ENCODE data around the gene NRK.
"Not testable (repeated sequence)": the region's sequence is repeated elsewhere in the genome, so short reads cannot be mapped to it uniquely, and the experiment has no call there.

Gene NRK, protein sequence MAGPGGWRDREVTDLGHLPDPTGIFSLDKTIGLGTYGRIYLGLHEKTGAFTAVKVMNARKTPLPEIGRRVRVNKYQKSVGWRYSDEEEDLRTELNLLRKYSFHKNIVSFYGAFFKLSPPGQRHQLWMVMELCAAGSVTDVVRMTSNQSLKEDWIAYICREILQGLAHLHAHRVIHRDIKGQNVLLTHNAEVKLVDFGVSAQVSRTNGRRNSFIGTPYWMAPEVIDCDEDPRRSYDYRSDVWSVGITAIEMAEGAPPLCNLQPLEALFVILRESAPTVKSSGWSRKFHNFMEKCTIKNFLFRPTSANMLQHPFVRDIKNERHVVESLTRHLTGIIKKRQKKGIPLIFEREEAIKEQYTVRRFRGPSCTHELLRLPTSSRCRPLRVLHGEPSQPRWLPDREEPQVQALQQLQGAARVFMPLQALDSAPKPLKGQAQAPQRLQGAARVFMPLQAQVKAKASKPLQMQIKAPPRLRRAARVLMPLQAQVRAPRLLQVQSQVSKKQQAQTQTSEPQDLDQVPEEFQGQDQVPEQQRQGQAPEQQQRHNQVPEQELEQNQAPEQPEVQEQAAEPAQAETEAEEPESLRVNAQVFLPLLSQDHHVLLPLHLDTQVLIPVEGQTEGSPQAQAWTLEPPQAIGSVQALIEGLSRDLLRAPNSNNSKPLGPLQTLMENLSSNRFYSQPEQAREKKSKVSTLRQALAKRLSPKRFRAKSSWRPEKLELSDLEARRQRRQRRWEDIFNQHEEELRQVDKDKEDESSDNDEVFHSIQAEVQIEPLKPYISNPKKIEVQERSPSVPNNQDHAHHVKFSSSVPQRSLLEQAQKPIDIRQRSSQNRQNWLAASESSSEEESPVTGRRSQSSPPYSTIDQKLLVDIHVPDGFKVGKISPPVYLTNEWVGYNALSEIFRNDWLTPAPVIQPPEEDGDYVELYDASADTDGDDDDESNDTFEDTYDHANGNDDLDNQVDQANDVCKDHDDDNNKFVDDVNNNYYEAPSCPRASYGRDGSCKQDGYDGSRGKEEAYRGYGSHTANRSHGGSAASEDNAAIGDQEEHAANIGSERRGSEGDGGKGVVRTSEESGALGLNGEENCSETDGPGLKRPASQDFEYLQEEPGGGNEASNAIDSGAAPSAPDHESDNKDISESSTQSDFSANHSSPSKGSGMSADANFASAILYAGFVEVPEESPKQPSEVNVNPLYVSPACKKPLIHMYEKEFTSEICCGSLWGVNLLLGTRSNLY (N-terminal part only)

GRCh38 chrX:105822138-105823091, at the start of gene NRK:
Gene NRK (plus strand): TSS chrX:105822539. CDS start chrX:105822846, 307 bp downstream.
- no peak for DNase-seq

DNA sequence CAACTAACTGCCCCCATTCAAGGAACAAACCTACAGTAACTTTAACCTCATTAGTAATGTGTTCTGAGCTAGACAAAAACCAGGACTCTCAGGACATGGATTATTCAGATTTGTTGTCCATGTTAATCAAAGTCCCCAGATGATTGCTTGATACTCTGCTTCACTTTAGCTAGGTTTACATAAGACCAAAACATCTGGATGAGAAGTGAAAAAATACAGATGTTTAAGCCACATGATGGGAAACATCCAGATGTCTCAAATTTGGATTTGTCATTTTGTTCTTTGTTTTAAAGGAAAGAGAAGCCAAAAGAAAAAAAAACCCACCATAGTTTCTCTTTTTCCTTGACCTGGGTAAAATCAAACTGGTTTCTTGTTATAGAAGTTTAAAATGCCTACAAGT, 48.5 kb upstream of the NRK start:
- DNase-seq: no peak

DNA sequence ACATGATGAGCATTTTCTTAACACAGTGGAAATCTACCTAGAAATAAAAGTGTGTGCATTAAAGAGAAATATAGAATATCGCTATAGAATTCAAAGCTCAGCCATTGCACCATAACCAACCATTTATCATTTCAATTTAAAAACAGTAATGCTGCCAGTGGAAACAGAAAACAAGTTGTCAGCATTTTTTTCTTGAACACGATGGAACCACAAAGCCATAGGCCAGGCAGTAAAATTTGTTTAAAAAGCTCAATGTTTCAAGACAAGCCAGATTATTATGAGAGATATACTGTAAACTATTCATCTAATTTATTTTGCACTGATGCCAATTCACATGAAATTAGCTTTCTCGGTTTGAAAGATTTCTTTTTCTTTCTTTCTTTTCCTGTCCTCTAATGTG, 46.7 kb upstream of the NRK start:
- DNase-seq: no peak

DNA sequence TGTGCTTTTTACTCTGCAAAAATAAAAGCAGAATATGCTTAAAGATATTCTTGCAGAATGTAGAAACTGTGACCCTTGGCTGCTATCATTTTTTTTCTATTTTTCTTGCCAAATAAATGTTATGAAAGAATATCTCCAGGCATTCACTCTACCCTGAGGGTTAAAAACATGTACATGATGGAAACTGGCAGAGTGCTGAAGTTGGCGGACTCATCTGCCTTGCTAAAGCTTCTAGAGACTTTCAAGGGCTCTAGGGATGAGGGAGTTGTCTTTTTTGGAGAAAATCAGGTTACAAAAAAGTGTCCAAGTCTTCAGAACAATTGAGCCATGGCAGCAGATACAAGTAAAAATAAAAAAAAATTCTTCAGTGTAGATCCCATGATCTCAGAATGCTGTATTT, 40.5 kb upstream of the NRK start:
- no peak for DNase-seq

DNA sequence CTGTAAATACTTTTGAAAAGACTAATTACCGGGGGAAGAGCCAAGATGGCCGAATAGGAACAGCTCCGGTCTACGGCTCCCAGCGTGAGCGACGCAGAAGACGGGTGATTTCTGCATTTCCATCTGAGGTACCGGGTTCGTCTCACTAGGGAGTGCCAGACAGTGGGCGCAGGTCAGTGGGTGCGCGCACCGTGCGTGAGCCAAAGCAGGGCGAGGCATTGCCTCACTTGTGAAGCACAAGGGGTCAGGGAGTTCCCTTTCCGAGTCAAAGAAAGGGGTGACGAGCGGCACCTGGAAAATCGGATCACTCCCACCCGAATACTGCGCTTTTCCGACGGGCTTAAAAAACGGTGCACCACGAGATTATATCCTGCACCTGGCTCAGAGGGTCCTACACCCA, 25.5 kb upstream of the NRK start:
- DNase-seq: not testable (repeated sequence)

DNA sequence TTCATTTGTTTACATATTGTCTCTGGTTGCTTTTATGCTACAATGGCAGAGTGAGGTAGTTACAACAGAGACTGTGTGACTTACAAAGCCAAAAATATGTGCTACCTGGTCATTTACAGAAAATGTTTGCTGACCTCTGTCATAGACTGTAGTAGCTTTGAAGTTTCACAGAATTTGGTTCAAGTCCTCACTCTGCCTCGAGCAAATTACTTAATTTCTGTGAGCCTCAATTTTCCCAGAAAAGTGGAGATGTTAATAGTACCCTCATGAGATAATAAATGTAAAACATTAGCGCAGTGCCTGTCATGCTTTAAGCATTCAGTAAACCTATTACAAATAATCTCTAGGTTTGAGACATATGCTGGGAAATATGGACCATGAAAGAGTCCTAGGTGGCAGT, 18.4 kb upstream of the NRK start:
- DNase-seq: no peak

DNA sequence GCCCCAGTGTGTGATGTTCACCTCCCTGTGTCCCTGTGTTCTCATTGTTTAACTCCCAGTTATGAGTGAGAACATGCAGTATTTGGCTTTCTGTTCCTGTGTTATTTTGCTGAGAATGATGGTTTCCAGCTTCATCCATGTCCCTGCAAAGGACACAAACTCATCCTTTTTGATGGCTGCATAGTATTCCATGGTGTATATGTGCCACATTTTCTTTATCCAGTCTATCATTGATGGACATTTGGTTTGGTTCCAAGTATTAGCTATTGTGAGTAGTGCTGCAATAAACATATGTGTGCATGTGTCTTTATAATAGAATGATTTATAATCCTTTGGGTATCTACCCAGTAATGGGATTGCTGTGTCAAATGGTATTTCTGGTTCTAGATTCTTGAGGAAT, 16.7 kb upstream of the NRK start:
- DNase-seq: not testable (repeated sequence)

DNA sequence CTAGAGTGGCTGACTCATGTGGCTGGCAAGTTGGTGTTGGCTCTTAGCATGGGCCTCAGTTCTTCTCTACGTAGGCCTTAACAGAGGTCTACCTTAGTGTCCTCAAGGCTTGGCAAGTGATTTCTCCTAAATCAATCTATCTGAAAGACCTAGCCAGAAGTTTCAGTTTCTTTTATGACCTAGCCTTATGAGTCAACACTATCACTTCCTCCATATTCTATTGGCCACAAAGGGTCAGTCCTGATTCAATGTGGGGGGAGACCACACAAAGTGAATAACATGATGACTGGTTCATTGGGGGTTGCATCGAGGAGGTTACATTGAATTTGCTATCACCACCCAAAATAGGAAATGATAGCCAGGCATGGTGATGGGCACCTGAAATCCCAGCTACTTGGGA, 5.8 kb upstream of the NRK start:
- no peak for DNase-seq

DNA sequence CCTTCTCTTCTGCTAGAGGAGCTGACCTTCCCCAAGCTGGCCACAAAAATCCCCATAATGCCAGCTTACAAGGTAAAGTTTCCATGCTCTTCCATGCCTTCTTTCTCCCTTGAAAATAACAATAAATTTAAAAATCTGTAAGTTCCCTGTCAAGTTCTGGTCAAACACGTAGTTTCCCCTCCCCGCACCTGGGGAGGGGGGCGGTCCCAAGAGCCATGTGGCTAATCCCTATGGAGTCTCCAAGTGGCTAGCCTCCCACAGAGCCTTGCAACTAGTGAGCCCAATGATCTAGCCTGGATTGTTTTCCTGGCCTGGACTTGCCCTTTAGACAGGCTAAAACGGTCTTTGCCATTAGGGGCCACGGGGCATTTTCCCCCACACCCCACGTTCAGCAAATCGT, 2.1 kb upstream of the NRK start:
- DNase-seq: no peak

GRCh38 chrX:105821471-105822121, 743 bp upstream of the NRK start:
- no peak for DNase-seq

GRCh38 chrX:105823092-105823455, 735 bp downstream of the NRK start:
- no peak for DNase-seq

DNA sequence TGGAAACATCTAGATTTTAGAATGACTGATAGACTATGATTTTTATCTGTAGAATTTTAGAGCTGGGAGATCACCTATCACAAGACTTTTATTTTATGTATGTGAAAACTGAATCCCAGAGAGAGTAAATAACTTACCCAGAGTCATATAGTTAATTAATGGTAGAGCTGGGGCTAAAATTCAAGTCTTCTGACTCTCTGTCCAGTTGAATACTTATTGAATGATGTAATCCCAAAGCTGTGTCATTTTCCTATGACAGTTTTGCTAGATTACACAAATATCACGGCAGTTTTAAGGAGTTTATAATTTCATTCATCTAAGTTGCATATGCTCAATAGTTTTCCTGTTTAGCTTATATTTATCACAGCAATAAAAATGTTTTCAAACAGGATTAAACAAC, 6.7 kb downstream of the NRK start:
- no peak for DNase-seq

DNA sequence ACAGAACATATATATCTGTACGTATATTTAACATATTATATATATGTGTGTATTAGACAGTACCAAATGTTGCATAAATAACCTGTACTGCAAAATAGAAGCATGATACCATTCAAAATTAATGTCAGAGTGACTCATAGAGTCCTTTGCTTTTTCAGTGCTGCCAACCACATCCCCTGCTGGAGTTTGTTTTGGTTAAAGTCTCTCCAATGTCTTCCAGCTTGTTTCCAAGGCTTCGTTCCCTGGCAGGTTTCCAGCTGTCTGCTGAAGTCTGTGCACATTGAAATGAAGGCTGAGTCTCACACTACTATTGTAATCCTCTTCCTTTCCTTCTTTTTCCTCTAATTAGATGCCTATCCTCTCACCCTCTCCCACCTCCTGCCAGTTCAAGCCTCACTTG, 14.9 kb downstream of the NRK start:
- DNase-seq: no peak

- no peak for DNase-seq
Measured at GRCh38 chrX:105845631-105846030, 23.3 kb downstream of the NRK start.

- not testable (repeated sequence) for DNase-seq
Measured at GRCh38 chrX:105850100-105850499, 27.8 kb downstream of the NRK start.

- DNase-seq: no peak
Measured at GRCh38 chrX:105865709-105866108, 43.4 kb downstream of the NRK start.

- no peak for DNase-seq
Measured at GRCh38 chrX:105869701-105870100, 47.4 kb downstream of the NRK start.

- no peak for DNase-seq
Measured at GRCh38 chrX:105870445-105870844, 48.1 kb downstream of the NRK start.

DNA sequence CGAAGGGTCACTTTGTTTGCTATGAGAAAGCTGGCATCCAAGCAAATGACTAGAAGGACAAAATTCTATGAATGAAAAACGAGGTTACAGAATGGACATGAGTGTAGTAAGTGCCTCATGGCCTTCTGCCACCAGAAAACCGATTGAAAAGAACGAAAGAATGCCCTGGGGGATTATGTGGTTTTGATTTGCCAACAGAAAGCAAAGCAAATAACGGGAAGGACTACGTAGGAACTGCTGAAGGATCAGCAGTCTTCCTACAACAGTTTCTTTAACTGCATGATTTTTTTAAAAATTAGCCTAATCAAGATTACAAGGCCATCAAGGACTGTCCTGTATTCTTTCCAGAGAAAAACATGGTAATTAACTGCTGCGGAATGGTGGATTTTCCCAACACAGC, 50.6 kb downstream of the NRK start:
- DNase-seq: no peak

DNA sequence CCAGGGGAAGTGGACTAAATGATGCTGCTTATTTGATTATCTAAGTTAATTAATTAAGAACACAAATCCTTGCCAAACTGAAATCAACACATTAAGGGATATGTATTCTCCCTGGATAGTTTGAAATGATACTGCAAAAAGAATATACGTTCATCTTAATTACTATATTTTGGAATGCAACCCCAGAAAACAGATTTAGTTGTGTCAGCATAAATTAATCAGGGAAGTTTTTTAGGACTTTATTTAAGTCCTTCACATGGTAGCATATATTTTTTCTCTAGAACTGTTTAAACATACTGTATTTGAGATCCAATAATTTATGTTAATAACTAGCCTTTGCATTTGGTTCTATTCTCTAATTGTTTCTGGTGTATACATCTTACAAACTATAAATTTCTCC, 52.5 kb downstream of the NRK start:
- no peak for DNase-seq

DNA sequence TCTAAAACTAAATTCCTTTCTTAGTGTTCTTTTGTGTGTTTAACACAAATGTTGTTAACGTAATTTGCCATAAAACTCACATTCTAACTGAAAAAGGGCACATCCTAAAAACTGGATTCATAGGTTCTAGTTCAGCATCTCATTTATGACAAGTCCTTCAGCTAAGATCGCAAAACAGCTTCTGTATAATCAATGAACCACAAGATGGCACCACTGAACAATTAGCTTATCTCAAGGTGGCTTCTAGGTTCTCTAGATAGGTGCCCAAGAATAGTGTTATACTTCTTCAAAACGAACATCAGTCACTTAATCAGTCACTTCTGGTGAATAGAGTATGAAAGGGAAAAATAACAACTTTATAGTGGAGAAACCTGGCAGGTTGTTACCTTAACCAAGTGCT, 54.3 kb downstream of the NRK start:
- DNase-seq: no peak

DNA sequence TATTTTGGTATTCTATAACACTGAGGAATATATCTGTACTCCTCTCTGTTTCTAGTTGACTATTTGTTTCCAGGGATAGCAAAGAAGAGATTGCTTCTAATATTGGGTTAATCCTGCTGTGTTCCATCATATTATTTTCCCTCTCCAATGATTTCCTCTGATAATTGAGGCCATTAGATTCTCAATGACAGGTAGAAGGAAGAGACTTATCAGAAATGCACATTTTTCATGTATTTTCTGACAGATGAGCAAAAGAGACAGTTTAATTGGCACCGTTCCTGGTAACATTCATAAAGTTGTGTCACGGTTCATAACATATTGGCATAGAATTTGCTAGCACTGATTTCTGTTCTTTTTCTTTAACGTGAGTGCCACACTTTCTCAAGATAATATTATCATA, 58.2 kb downstream of the NRK start:
- no peak for DNase-seq
